Measurements from ENCODE around the gene METTL9.
"Not testable (repeated sequence)": the region's sequence is repeated elsewhere in the genome, so short reads cannot be mapped to it uniquely, and the experiment has no call there.

Gene METTL9

DNA sequence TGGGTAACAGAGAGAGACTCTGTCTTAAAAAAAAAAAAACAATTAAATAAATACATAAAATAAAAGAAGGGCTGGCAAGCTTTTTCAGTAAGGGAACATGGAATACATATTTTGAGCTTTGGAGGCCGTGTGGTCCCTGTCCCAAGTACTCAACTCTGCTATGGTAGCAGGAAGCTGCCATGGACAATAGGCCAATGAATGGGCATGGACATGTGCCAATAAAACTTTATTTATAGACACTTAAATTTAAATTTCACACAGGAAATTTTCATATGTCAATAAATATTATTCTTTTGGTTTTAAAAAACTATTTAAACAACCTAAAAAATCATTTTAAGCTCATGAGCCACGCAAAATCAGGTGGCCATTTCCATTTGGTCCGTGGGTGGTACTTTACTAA is 68.2 kb downstream of the METTL9 start:
- DNase-seq, result no peak

DNA sequence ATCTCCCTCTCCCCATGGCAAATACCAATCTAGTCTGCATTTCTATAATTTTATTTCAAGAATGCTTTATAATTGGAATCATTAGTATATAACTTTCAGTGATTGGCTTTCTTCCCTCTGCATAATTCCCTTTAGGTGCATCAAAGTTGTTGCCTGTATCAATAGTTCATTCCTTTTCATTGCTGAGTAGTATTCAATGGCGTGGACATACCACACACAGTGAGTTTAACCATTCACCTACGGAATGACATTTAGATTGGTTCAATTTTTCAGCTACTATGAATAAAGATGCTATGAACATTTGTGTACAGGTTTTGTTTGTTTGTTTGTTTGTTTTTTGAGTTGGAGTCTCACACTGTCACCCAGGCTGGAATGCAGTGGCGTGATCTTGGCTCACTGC is 74.1 kb downstream of the METTL9 start:
- DNase-seq, result no peak

DNA sequence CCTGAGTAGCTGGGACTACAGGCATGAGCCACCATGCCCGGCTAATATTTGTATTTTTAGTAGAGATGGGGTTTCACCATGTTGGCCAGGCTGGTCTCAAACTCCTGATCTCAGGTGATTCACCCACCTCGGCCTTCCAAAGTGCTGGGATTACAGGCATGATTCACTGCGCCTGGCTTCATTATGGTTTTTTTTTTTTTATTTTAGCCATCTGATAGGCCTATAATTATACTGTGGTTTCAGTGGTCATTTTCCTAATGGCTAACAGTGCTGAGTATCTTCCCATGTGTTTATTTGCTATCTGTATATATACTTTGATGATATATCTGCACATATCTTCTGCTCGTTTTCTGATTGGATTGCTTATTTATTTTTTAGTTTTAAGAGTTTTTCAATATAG is 75.1 kb downstream of the METTL9 start:
- not testable (repeated sequence) for DNase-seq

DNA sequence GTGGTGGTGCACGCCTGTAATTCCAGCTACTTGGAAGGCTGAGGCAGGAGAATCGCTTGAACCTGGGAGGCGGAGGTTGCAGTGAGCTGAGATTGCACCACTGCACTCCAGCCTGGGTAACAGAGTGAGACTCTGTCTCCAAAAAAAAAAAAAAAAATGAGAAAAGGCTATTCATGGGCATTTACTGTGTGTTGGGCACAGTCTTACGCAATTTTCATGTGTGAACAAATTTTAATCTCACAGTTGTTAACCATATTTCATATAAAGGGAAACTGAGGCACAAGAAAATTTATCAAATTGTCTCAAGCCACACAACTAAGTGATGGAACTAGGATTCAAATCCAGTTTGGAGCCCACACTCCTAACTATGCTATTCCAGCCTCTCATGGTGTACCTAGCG is 81.3 kb downstream of the METTL9 start:
- DNase-seq, result not testable (repeated sequence)

DNA sequence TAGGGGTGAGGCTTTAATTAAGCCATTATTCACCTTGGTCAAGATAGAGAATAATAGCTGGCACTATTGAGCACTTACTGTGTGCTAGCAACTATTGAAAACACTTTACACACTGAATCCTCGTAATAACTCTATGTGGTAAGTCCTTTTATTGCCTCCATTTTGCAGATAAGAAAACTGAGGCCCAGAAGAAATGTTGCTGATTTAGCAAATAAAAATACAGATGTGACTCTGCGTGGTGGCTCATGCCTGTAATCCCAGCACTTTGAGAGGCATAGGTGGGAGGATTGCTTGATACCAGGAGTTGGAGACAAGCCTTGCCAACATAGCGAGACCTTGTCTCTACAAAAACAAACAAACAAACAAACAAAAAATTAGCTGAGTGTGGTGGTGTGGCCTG is 83.8 kb downstream of the METTL9 start:
- no peak for DNase-seq

DNA sequence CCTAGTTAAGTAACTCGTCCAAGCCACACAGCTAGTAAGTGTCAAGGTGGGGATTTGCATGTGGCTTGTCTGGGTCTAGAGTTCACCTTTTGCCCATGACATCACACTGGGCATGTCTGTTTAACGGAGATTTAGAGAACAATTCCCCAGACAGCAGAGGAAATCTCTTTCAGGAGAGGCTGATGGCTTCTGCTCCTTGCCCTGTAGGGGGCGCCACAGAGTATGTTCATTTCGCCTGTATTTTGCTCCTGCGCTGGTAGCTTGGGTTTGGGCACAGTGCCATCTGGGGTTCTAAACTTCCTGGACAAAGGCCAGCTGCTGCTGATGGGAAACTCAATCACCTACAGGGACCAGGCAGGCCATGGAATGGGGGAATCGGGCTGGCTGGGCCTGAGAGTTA is 84.8 kb downstream of the METTL9 start:
- DNase-seq, result peak; percentile 32

DNA sequence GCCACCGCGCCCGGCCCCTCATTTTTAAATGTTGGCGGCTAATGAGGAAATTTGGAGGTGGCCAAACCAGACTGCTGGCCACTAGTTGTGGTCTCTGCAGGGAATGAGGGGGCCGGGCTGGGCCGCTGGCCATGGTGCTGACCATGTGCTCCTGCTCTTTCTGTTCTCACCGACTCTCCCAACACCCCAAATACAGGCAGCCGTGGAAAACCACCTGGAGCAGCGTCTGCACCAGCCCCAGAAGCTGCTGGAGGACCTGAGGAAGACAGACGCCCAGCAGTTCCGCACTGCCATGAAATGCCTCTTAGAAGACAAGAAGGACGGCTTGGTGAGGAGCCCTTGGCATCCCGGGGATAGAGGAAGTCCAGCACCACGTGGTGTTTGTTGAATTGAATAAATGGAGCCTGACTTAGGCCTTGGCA is 85.7 kb downstream of the METTL9 start:
- DNase-seq, result no peak

DNA sequence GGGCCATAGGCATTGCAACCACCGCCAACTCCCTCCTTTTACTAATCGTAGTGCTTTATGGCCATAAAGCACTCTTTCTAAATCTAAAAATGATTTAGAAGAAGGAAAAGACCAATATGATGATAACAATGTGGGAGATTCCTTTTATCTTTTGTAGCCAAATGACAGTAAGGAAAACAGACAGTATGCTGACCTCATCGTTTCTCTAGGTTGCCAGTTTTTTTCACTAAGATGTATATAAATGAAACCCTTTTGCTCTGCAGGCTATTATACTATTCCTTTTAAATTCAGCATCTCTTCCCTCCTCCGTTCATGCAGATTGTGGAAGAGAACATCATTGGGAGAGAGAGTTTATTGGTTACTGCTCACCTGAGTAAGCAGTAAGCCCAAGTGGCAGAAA is 89.7 kb downstream of the METTL9 start:
- no peak for DNase-seq

DNA sequence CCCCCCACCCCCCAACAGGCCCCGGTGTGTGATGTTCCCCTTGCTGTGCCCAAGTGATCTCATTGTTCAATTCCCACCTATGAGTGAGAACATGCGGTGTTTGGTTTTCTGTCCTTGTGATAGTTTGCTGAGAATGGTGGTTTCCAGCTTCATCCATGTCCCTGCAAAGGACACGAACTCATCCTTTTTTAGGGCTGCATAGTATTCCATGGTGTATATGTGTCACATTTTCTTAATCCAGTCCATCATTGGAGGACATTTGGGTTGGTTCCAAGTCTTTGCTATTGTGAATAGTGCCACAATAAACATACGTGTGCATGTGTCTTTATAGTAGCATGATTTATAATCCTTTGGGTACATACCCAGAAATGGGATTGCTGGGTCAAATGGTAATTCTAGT is 91.6 kb downstream of the METTL9 start:
- DNase-seq, result not testable (repeated sequence)

DNA sequence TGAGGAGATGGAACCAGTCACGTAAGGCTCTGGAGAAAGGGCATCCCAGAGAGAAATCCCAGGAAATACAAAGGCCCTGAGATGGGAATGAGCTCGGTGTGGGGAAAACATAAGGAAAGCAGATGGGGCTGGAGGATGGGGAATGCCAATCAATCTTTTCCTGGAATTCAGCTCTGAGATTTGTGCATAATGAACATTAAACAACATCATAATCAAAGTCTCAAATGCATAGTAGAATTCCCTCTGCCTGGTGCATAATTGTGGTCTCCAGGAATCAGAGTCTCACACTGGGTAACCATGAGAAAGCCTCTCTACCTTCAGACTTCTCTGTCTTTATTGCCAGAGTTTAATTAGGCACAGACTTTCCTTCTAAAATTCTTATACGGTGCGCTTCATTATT is 95.2 kb downstream of the METTL9 start:
- no peak for DNase-seq

DNA sequence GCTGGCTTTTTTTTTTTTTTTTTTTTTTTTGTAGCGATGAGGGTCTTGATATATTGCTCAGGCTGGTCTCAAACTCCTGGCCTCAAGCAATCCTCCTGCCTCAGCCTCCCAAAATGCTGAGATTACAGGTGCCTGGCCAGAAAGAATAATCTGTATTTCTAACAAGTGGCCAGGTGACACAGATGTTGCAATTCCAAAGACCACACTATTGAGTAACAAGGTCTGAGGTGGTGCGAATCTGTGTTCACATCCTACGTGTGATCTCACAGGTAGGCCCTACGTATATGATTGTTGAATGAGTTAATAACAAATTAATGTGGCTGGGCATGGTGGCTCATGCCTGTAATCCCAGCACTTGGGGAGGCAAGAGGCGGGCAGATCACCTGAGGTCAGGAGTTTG is 97.7 kb downstream of the METTL9 start:
- no peak for DNase-seq

DNA sequence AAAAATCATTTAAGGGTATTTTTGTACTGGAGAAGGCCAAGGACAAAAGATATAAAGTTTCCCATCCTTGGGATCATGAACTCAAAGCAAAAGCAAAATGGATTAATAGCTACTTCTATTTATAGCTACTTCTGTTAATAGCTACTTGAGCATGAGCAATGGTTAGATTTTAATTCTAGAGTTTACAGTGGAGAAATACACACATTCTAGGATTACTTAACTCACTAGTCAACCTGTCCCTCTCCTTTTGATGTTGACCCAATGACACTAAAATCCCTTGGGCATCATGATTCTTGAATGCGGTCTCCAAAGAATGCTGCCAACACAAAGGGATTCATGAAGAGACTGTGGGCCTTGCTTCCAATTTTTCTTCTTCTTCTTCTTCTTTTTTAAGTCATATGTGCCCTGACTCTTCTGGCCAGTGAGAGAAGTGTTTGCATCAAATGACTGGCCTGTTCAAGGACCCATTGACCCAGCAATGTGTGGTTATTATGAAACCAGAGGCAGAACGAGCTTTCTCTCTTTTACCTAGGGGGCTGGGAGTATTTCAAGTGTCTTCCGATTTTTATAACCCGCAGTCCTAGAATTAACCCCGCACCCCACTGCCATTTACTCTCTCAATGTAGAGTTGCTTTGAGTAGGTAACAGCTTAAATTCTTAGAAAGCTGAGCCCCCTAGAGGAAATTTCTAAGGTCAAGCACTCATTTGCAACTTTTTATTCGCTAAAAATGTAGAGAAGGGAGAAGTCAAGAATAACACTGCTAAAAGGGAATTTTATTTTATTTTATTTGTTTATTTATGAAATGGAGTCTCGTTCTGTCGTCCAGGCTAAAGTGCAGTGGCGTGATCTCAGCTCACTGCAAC is 99.0 kb downstream of the METTL9 start:
- no peak for DNase-seq

DNA sequence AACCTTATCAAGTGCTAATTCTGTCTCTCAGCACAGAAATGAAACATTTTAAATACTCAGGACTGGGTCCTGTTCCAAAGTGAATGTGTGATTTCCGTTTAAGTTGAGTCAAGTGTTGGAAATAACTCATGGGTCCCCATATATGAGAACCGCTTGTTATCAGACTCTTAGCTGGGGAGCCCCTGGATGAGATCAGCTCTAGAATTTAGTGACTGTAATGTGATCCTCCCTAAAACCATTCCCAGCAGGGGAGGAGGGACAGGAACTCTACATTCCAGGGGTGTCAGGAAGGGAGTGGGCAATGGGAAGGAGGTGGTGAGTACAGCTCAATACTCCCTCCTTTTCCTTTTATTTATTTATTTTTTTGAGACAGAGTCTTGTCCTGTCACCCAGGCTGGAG is 101.9 kb downstream of the METTL9 start:
- no peak for DNase-seq

DNA sequence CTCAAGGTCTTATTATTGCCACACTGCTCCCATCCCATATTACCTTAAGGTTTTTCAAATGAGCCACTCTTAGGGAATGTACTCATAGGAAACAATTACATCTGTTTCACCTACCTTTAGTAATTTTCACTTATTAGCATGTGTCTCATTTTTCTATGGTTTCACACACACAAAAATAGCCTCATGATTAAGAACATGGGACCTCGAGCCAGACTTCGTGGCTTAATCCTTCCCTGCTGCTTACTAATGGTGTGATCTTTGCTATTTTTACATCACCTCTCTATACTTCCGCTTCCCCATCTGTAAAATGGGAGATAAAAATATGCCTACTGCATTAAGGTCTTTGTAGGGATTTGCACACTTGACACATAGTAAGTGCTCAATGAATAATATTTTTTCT is 102.9 kb downstream of the METTL9 start:
- DNase-seq, result no peak

DNA sequence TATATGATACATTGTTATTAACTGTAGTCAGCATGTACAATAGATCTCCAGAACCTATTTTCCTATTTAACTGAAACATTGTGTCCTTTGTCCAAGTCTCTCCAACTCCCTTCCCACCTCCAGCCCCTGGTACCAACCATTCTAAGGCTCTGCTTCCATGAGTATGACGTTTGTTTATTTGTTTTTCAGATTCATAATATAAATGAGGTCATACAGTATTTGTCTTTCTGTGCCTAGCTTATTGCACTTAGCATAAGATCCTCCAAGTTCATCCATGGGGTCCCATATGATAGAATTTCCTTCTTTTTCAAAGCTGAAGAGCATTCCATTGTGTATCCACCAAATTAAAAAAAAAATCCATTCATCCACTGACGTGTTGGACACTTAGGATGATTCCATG is 103.8 kb downstream of the METTL9 start:
- no peak for DNase-seq

DNA sequence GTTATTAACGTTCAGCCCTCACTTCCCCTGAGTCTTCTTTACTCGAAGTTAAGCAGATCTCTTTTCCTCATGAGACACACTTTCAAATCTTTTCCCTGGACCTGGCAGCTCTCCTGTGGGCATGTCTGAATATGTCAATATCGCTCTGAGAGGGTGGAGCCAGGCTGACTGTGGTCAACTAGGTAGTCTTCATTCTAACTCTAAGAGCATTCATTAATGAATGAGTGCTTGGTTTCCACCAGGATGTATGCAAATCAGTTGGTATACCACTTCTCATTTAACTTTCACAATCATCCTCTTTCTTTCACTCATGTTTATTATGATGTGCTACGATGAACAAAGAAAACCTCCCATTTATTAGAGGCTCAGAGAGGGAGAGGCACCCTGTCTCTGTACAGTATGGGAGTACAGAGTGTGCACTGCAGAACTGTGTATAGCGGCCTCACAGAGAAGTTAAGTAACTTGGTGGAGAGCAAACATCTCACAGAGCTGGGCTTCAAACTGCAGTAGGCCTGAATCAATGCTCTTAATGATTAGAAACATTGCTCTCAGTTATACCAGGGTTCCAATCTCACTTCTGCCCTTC is 104.3 kb downstream of the METTL9 start:
- no peak for DNase-seq

DNA sequence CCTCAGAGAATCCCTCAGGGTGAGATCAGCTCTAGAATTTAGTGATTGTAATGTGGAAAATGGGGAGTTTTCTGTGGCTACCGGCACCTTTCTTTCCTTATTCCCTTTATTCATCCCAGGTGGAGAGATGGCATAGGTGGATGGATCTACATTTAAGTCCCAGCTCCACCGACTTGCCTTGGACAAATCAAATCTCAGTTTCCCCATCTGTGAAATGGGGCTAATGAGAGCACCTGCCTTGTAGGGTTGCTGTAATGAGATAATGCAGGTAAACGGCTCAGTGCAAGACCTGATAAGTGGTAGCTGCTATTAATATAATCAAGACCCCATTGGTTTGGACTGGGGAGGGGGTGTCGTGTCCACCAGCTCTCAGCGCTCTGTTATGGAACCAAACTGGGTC is 104.9 kb downstream of the METTL9 start:
- DNase-seq, result no peak

DNA sequence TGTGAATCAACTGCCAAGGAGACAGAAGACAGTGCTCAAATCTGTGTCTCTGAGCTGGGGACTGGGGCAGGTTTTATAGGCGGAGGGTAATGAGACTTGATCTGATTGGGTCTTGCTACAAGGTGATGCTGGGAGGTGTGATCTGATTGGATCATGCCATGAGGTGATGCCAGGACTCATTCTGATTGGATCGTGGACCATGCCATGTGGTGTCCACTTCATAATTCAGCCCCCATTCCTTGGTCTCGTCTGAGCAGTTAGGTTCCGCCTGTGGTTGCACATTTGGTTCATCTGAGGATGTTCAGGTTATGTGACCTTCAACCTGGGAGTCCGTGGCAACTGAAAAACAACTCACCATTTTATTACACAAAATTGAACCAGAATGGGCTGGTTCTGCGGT is 105.4 kb downstream of the METTL9 start:
- DNase-seq, result no peak
